ENCODE measurements around the gene SIVA1.
A peak's percentile ranks its signal among the peaks of the same experiment; 100 is the strongest.
"Not testable (repeated sequence)": the region's sequence is repeated elsewhere in the genome, so short reads cannot be mapped to it uniquely, and the experiment has no call there.

The SIVA1 gene

DNA sequence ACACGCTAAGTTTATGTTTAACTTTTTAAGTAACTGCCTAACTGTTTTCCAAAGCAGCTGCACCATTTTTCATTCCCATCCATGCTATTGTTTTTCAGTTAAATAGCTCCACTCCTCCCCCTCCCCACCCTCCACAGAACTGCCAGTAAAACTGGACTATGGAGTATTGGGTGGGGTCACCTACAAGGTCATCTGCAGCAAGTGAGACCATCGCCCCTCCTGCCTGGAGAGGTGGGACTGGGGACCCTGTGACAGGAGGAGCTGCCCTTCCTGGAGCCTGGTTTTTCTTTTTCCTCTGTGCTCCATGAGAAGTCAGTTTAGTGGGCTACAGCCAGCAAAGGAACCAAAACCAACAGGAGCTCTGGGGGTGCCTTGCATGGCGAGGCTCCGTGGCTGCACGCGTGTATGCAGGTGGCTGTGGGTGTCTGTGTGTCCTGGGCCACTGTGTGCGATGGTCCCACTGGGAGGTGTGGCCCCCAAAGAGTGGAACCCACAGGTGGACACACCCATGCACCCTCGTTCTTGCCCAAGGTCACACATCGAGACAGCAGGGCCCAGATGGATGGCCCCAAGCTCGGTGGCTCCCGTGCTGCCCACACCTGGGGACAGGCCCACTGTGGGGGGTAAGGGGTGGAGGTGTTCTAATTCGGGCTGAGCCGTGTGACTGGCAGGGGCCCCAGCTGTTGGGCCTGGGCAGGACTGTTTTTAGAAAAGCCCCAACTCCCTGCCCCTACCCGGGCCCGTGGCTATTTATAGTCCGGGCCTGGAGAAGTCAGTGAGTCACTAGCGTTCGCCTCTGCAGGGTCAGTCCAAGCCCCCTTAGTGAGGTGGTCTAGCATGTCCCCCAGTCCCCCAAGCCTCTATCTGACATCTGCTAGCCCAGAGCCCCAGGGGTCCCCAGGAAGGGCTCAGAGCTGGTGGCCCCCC, 31.2 kb upstream of the SIVA1 start:
- DNase-seq = no peak

DNA sequence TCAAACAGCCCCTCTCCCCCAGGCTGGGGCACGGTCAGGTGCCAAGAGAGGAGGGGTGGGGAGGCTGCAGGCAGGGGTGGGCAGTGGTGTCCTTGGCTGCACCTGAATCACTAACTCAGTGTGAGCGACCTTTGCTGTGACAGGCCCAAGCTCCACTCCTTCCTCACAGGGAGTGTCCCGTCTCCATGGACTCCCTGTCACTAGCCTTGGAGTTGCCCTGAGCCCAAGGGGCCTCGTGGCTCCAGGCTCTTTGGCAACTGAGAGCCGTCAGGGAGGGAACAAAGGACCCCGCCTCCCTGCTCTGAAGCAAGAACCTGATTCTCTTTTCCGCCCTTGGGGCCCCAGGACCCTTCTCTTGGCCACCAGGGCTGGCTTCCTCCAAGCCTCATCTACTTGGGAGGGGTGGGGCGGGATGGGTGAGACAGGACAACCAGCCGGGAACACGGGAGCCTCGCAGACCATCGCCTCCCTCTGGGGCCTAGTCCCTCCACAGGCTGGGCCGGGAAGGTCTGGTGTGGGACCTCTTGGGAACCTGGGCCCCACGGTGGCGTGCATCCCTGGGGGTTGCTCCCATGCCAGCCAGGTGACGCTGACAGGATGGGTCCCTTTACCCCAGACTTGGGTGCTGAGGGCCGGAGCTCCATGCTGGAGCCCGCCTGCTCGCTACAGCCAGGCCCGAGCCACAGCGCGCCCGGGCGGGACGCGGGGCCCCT, 29.9 kb upstream of the SIVA1 start:
- DNase-seq = no peak

DNA sequence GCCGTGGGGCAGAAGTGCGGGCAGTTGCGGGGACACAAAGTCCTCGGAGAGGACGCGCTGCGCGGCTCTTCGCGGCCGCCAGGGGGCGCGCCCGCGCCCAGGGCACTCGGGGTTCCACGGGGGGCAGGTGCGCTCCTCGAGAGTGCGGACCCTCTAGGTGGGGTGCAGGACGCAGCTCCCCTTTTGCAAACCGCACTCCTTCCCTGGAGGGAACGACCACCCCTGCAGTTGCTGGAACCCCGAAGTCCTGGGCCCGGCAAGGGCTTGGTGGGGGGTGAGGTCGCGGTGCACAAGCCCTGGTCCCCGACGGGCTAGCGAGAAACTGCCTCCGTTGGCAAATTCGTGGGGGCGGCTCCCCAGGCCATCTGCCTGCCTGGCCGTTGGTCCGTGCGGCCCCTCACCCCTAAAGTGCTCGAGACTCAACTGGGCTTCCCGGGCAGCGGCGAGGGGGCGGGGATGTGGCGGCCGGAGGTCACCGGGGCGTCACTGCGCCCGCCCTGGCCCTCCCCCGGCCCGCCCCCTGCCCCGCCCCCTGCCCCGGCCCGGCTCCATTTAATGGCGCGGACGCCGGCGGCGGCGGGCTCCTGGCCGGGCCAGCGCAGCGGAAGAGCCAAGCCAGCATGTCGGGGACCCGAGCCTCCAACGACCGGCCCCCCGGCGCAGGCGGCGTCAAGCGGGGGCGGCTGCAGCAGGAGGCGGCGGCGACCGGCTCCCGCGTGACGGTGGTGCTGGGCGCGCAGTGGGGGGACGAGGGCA, 29.1 kb upstream of the SIVA1 start, which contains the start of gene ADSS1:
Gene ADSS1 (plus strand): TSS at position 579 of the 756 bp plus-strand sequence. CDS start 42 bp downstream, at position 621.
- peak; percentile 43 for DNase-seq

DNA sequence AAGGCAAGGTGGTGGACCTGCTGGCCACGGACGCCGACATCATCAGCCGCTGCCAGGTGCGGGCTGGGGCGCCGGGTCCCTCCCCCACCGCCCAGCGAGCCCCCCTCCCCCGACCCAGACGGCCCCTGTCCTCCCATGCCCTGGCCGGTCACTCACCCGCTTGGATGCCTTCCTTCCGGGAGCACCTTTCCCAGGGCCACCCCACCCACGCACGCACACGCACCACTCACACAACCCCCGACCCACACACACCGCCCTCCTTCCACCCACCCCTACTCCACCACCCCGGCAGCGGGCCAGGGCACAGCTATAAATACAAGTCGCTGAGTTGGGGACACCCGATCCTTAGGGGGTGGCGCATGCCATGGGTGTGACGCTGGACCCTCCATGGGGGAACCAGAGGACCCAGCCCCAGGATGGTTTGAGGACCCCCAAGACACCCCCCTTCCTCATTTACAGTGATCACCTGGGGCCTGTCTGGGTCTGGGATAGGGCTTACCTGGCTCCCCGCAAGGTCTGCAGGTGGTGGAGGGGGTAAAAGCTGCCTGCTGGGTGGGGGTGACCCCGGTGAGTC, 28.5 kb upstream of the SIVA1 start:
- no peak for DNase-seq

DNA sequence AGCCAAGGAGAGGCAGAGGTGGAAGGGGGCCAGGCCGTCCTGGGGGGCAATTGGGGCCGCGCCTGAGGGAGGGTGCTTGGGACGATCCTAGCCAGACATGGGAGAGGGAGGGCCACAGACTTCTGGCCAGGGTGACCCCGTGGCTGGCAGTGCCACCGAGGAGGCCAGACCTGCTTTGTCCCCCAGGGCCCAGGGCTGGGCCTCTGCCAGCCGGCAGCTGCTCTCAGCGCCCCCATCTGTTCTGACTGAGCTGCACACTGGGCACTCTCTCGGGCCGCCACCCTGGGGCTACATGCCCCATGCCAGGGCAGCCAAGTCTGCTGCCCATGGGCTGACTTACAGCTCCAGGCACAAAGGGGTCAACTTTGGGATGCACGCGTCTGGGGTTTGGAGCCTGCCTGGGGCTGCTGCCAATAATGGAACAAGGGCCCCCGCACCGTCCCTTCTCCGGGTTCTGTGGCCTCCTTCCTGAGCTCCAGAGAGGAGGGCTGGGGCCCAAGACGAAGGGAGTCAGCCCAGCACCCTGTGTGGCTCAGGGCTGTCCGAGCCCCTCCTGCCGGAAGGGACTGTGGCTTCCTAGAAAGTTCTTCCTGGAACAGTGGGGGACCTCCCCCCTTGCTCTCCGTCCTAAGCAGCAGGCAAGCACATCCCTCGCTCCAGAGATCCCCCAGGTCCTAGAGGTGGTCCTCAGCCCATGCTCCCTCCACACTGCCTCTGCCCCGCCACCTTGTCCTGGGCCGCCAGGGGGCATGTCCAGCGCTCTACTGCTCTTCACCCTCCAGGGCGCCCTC, 27.8 kb upstream of the SIVA1 start:
- peak; percentile 42 for DNase-seq

DNA sequence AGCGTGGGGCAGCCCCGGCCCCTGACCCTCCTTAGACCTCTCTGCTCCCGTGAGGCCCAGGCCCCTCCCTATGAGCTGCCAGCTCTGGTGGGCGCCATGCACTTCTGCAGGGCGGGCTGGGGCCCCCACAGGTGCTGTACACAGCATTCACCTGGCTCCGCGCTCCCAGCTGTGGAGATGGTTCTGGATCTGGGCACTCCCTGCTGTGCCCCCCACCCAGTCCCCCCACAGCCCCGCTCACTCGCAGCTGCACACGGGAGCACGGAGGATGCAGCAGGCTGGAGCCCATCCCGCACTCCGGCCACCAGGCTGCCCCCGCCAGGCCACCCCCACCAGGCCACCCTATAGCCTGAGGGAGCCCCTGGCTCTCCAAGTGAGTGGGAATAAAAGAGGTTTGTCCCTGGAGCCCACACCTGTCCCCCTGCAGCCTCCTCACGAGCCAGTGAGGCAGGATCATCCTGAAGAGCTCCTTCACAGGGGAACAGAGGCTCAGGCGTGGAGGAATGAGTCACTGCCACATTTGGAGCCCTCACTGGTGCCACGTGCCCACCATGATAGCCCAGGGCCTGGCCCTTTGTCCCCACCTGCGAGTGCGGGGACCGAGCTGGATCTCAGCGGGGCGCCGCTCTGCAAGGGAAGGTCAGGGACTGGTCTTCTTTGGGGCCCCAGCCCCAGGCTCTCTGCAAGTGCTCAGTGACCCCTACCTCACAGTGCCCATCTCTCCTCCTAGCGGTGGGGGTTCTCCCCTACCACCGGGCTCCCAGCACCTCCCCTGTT, 27.0 kb upstream of the SIVA1 start:
- no peak for DNase-seq

DNA sequence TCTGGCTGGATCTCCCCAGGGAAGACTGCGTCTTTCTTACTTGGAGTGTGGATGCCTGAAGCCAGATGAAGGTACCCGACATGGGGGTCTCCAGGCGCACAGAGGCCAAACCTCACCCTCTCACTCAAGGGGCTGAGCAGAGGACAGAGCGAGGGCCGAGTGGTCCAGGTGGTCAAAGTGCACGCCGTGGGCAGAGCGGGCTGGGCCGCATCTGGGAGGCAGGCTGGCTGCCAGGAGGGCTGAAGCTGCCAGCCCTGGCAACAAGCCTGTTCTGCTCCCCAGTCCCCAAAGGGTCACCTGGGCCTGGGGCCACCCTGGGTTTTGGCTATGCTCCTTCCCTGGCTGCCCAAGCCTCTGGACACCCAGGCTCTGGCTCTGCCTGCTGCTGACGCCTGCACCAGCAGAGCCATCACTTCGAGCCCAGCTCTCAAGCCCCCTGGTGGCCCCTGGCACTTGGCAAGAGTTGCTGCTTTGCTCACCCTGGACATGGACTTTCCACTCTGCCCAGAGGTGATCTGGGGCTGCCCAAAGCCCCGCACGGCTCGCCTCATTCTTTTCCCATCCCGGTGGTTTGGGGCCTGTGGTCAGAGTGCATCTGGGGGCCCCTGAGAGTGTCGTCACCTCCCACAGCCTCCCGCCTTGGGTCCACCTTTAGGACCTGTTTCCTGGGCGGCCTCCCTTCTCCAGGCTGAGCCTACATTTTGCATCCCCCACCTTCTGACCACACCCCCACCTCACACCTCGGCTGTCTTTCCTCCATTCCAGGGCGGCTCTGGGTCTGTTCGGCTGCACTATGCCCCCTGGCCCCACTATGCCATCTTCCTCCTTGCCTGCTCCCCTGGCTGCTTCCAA, 26.1 kb upstream of the SIVA1 start:
- no peak for DNase-seq

DNA sequence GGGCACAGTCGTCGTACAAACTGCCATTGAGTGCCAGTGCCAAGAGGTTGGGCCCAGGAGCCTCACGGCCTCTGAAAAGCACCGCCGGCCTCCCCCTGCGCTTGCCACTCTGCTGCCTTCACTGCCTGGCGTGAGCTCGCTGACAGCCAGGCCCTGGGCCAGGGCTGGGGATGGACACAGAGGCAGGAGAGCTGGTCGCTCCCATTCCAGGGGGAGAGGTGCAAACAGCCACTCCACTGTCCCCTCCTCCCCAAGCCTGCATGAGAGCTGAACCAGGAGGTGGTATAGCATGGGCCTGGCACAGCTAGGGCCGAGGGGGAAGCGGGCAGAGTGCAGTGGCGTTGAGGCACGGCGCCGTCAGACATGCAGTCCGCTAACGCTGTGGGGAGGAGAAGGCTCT, 24.3 kb upstream of the SIVA1 start:
- DNase-seq = no peak

DNA sequence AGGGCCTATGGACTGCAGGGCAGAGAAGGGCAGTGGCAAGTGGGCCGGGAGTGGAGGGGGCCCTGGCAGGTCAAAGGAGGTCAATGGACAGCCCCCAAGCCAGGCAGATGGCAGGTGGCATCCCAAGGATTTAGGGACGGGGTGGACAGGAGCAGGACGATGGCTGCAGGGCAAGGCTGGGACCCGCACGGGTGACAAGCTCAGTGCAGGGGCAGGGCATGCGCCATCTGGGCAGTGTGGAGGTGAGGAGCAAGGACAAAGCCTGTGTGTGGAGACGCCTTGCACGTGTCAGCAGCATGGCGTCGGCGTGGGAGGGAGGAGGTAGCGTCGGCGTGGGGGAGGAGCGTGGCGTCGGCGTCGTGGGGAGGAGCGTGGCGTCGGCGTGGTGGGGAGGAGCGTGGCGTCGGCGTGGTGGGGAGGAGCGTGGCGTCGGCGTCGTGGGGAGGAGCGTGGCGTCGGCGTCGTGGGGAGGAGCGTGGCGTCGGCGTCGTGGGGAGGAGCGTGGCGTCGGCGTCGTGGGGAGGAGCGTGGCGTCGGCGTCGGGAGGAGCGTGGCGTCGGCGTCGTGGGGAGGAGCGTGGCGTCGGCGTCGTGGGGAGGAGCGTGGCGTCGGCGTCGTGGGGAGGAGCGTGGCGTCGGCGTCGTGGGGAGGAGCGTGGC, 23.6 kb upstream of the SIVA1 start:
- not testable (repeated sequence) for DNase-seq

DNA sequence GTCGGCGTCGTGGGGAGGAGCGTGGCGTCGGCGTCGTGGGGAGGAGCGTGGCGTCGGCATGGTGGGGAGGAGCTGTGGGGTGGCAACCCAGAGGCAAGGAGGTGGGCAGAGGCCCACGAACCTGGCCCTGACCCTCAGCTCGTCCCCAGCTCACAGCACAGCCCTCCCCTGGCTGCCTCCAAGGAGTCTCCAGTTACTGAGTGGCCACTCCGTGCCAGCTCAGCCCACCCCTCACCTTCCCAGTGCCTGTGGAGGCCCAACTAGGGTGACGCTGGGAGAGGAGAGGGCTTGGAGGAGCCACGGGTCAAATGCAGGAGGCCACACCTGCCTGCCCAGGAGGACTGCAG, 23.1 kb upstream of the SIVA1 start:
- DNase-seq = no peak

DNA sequence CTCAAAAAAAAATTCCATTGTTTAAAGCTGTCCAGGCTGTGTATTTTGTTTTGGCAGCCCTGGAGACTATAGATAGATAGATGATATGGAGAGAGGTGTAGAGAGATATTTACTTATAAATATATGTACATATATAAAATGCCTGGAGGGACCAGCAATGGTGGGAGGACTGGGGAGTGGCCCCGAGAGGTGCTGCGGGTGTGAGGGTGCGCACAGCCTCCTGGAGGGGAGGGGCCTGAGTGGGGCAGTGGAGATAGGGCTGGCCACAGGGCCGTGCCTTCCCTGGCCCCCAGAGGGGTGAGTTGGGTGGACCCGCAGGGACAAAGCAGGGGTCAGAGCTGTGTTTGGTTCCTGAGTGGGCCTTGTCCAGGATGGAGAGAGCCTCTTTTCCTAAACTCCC, 22.5 kb upstream of the SIVA1 start:
- no peak for DNase-seq

DNA sequence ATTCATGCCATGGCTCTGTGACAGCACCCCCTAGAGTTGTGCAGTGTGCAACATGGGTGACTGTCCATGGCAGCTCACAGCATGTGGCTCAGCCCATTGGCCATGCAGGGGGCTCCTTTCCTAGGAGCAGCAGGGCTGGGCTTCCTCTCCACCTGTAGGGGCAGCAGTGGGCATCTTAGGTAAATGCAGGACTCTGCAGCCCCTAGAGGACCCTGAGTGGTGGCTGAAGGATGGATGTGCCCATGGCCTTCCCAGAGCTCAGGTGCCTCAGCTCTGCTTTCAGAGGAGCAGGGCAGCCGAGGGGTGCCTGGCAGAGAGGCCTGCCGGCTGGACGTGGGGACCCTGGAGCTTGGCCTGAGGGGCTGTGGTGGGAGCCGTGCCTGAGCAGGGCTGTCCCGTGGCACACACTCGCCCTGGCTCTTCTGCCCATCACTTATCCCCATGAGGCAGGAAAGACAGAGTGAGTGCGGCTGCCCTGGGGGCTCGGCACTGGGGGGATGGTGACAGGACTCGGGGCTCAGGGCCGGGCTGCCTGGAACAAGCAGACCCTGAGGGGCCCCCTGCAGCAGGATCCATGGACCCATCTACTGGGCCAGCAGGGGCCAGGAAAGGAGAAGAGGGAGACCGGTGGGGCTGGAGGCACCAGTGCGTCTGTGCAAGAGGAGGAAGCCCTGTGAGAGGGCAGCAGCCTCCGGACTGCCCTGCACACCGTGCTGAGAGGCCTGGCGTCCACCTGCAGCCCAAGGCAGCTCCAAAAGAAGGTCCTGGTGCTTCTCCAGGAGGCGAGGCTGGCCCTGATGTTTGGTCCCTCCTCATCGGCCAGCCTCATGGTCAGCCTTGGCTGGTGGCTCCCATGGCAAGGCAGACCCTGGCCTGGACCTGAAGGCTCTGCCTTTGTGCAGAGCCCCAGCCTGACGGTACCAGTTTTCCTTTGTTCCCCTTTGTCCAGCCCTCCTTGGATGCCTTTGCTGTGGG, 21.3 kb upstream of the SIVA1 start:
- DNase-seq = no peak

DNA sequence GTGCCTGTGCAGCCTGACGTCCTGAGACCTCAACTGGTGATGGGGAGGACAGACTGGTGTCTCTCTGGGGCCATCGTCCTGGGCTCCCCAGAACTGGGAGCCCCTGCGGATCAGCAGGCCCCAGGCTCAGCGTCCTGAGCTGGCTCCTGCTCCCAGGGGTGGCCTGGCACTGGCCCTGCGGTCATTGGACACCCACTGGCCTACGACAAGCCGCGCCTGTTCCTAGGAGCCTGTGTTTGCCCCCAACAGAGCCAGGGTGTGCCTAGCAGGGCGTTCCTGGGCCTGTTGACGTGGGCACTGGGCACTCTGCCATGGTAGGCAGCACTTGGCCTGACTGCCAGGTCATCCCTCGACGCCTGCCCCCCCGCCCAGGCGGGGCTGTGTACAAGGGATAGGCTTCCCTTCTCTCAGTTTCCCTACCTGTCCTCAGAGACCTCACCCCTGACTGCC, 20.6 kb upstream of the SIVA1 start:
- no peak for DNase-seq

DNA sequence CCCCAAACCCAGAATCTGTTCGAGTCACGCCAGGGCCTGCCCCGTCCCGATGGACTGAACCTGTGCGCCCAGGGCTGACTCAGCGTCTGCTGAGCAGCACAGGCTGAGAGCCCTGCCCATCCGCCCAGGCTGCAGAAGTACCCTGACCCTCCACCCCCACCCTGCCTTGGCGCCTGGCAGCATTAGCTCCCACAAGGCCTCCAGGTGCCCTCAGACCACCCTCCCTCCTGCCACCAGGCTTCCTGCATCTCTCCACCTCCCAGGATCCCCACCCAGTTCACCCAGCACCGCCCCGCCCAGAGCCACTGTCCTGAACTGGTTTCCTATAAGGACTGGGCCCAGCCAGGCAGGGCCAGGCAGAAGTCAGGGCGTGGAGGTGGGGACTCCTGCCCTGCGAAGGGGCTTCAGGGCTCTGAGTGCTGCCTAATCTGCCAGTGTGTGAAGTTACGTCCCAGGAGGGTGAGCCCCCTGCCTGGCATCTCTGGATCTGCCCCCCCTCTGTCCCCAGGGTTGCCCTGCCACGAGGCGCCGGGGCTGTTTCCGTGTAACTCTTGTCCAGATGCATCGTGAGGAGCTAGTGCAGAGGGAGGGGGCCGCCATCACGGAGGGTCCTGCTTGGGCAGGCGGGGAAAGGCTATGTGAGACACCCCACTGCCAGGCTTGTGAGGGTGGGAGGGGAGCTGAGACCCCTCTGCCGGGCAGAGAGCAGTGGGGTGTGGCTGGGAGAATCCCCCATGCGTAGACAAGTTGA, 19.8 kb upstream of the SIVA1 start:
- DNase-seq = no peak

DNA sequence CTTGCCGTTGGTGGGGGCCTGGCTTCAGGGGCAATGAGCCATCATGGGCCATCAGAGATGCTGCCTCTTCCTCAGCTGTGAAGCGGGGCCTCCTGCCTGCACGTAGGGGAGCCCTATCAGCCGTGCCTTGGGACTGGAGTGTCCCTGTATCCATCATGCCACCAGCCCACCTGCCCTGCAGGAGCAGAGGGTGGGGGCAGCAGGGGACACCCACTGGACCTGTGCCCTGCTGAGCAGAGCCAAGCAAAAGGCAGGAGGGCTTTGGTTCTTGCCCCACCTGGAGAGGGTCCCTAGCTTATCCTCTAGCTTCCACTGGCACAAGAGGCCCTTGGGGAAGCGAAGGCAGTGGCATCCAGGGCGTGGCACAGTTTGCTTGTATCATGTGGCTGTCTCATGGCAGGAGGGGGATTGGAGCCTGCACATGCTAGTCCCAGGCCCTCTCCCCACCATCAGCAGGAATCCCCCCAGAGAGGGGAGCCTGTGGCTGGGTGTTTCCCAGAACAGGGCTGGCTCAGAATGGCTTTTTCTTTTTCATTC, 18.8 kb upstream of the SIVA1 start:
- no peak for DNase-seq

DNA sequence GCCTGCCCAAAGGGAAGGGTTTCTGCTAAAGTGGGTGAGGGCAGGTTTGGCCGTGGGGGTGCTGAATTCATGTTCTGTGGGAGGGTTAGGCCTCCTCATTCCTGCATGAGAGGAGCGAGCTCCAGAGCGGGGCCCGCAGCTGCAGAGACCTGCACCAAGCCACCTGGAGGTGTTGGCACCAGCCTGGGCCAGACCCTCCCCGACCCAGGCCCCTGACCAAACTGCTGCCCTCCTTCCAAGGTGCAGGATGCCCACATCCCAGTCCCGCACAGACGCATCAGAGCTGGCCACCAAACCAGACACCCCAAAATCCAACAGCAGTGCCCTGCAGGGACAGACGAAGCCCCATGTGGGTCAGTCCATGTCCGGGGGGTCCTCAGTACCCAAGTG, 18.4 kb upstream of the SIVA1 start:
- no peak for DNase-seq

Data from fibroblast of skin of scalp (primary cell).